GM21717 (cell line): Measurements from ENCODE around the gene FNDC10.
"Not testable (repeated sequence)": the region's sequence is repeated elsewhere in the genome, so short reads cannot be mapped to it uniquely, and the experiment has no call there.

Source experiments
- ATAC-seq: cut with Tn5 transposase; IDR thresholded peaks from one replicate; pipeline ENCODE4 v1.9.1; 2021; ENCODE audit warnings: mild to moderate bottlenecking, moderate library complexity; ENCODE audit not compliant: unreplicated experiment

FNDC10 gene

DNA sequence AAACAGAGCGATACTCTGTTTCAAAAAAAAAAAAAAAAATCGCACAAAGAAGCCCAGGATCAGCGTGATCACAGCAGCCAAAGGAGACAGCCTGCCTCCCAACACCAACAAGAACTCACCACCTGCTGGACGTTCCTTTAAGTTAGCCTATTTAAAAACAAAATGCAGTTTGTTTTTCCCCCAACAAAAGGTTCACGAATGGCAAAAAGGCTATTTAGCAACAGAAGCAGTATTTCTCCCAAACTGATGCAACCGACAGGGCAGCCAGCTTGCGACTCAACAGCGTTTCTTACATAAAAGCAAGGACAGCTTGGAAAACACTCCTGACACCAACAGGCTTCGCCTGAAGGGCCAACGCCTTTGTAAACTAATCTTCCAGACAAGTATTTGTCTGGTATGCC, 32.0 kb downstream of the FNDC10 start:
- no peak for ATAC-seq

GRCh38 chr1:1567152-1567875, 32.6 kb downstream of the FNDC10 start:
- ATAC-seq: no peak

DNA sequence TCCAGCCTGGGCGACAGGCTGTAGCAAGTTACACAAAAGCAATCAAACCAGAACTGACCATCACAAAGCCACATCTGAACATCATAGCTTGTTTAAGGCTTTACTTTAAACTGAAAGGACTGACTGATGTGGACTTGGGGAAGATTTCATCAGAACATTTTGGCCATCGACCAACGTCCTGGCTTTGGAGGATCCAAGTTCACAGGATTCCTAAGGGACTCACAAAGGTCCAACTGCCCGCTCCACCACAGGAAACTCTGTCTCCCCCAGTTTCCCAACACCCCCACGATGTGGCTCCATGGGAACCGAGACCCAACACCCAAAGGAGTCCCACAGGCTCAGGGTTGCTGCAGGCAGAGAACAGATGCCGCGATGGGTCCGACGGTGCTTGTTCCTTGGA, 34.6 kb downstream of the FNDC10 start:
- no peak for ATAC-seq

GRCh38 chr1:1564268-1564667, 35.7 kb downstream of the FNDC10 start:
- no peak for ATAC-seq

DNA sequence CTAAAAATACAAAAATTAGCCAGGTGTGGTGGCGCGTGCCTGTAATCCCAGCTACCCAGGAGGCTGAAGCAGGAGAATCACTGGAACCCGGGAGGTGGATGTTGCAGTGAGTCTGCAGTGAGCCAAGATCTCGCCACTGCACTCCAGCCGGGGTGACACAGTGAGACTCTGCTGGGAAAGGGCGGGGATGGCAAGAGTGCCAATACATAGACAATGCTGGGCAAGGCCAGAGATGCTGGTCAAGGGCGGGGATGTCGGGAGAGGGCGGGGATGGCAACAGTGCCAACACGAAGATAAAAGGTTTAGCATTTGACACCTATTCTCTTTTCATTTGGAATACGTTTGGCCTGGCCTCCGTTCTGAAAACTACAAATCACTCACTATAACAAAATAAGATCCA, 36.2 kb downstream of the FNDC10 start:
- ATAC-seq: no peak

GRCh38 chr1:1562556-1563195, 37.3 kb downstream of the FNDC10 start:
- no peak for ATAC-seq

DNA sequence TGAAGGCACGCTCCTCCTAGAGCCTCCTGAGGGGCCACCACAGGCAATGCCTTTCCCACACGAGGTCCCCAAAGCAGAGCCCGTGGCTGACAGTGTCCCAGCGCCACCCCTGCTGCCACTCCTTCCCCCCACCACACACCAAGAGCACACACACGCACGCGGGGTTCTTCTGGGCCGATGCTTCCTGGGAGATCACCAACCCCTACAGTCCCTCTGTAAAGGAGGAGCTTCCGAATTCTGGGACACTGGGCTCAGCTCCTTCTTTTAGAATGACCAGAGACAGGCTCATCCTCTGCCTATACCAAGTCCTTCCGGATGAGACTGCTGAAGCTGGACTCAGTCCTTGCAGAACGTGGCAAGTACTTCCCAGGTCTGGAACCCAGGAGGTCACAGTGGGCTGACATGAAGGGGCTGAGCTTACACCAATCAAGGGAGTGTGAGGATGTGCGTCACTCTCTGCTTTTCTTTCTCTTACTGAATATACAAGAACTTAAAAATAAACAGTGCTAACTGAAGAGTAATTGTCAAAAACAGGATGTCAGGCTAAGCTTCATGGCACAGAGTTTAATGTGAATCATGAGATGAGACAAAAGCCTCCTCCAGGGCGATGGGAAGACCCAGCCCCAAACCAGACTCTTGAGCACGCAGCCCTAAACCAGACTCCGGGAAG, 38.0 kb downstream of the FNDC10 start:
- ATAC-seq: no peak

DNA sequence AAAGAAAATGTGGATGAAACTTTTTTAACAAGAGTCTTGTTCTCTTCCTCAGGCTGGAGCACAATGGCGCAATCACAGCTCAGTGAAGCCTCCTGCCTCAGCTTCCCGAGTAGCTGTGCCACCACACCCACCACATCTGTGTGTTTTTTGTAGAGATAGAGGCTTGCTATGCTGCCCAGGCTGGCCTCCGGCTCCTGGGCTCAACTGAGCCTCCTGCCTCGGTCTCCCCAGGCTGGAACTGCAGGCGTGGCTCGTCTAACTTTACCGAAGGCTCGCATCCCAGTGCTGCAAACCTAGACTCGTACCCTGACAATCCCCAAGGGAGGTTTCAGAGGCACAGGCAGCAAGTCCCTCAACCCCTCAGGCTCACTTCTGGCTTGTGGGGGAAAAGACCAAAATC, 39.8 kb downstream of the FNDC10 start:
- no peak for ATAC-seq

DNA sequence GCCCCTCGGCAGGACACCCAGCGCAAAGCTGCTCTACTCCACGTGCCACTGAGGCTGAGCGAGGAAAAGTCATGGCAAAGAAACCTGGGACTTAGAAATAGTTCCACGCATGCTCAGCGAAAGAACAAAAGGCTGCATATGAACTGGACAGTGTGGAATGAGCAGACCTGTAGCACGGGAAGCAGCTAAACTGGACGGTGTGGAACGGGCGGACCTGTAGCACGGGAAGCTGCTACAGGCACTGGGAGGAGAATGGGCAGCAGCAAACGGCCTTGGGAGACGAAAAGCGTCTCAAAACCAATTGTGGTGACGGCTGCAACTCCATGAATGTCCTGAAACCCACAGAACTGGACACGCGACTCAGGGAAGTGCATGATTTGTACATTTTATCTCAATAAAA, 40.9 kb downstream of the FNDC10 start:
- ATAC-seq: no peak

GRCh38 chr1:1558591-1558990, 41.3 kb downstream of the FNDC10 start:
- ATAC-seq: no peak

- ATAC-seq: not testable (repeated sequence)
These were observed 42.2 kb downstream of the FNDC10 start for GRCh38 chr1:1557688-1558087.

DNA sequence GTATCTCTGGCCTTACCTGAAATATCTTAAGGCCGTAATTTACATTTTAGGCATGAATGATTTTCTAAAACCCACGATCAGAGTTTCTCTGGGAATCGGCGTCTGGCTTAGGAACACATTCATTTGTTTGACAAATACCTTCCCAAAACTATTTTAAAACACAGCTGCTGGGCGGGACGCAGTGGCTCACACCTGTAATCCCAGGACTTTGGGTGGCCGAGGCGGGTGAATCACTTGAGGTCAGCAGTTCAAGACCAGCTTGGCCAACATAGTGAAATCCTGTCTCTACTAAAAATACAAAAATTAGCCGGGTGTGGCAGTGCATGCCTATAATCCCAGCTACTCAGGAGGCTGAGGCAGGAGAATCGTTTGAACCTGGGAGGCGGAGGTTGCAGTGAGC, 43.0 kb downstream of the FNDC10 start:
- ATAC-seq: not testable (repeated sequence)

GRCh38 chr1:1556505-1556904, 43.4 kb downstream of the FNDC10 start:
- ATAC-seq: no peak

GRCh38 chr1:1554926-1555915, 44.7 kb downstream of the FNDC10 start:
- ATAC-seq: no peak

DNA sequence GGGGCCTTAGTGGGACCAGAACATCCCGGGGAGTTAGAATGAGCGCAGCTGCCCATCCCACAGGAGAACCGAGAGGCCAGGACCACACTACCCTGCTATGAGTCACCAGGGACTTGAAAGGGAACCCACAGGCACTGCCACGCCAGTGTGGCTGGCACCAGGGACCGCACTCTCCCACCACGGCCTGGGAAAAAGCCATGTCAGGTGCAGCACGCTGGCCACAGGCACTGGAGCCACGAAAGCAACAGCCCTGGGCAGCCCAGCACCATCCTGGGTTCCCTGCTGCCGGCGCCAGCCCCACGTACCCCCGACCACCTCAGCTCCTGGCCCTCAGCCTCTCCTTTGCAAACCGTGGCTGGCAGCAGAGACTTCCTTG, 45.4 kb downstream of the FNDC10 start:
- ATAC-seq: no peak

DNA sequence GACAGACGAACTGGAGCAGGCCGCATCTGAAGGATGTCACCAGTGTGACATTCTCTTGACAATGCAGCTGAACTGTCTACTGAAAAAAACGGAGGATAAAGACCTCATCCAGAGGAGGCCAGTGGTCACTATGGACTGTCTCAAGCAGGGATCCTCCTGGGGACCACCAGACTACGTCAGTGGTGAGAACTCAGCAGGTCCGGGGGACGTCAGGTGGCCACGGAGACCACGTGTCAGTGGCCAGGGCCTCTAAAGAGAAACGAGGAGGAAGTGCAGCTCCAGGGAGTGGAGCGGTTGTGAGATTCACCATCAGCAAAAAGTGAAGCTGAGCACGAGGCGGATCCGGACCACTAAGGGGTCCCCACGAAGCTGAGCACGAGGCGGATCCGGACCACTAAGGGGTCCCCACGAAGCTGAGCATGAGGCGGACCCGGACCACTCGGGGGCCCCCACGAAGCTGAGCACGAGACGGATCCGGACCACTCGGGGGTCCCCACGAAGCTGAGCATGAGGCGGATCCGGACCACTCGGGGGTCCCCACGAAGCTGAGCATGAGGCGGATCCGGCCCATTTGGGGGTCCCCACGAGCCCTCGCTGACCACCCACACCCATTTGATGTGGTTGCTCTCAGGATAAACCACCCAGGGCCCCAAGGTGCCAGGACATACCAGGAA, 46.0 kb downstream of the FNDC10 start:
- ATAC-seq: no peak

DNA sequence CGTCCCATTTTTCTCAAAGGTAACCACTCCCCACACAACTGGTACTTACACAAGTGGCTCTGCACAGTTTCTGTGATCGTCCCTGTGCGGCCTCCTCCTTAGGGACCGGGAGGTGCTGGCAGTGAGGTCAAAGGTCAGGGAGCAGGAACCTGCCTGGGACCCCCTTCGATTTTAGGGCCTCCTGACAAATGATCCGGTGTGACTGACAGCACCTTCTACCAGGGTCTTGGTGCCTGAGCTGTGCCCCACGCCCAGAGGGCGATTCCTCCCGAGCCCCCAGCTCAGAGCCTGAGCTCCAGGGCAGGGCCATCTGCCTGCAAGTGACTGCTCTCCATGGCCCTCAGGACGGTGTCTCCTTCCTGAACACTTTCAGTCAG, 47.7 kb downstream of the FNDC10 start:
- no peak for ATAC-seq

GRCh38 chr1:1551524-1552262, 48.2 kb downstream of the FNDC10 start:
- ATAC-seq: no peak

DNA sequence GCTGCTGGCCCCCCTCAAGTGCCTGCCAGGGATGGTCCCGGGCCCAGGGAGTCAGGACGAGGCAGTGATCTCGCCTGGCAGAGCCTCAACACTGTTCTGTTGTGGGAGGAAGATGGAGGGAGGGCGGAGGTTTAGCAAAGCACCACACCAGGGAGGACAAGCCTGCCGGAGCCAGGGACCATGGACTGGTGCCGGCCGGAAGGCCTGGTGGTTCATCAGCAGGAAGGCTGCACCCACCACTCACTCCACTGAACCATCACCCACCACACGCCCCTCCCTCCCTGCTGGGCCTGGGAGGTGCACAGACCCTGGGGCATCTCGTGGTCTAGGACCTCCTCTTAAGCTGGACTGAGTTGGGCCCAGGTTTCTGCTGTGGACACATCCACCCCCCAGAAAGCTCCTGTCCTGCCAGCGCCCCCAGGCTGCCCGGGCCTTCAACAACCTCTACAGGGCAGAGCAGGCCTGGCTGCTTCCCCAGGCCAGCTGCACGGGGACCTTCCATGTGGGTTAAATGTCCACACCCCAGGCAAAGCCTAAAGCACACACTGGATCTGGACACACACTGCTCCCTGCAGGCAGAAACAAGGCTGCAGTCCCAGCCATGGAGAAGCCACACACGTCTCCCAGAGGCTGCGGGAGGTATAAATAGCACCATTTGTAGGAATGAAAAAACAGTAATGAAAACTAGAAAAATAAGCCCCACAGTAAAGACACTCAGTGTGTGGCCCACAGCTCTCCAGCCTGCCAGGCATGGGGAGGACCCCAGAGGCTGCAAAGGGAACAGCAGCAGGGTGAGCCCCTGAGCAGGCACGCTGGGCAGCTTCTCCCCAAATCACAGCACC, 49.1 kb downstream of the FNDC10 start:
- ATAC-seq: no peak
